WTC11 (cell line): ENCODE measurements around the gene FOXK1. TPM values are rescaled to one million over a fixed set of nuclear protein-coding genes. Genes with fewer than 3 reads are reported as not detected.

Experiments used
- ATAC-seq: fragments of 200-7000 bp; cut with Tn5 transposase; 2 replicates; pipeline ENCODE4 v1.10.0; 2021; ENCODE audit warnings: mild to moderate bottlenecking, moderate library complexity
- CTCF ChIA-PET: fragments of 300-600 bp; sonication (Branson Sonifier 250); formaldehyde crosslinking; loops from one replicate; lab custom pipeline; 2021; ENCODE audit warnings: antibody characterized with exemption; lab: Charles Lee
- POLR2A ChIA-PET: fragments of 350-600 bp; sonication (Branson Sonifier 250); formaldehyde crosslinking; loops from one replicate; lab custom pipeline; 2021; ENCODE audit warnings: antibody characterized with exemption; lab: Charles Lee
- DNase-seq: peaks from one replicate; pipeline ENCODE4 v3.0.0; 2021; ENCODE audit warnings: low spot score
- H3K27ac Mint-ChIP-seq: 2 replicates; pipeline ENCODE4 v1.8.0; 2021; ENCODE audit warnings: mixed read lengths
- H3K27me3 Mint-ChIP-seq: 2 replicates; pipeline ENCODE4 v1.8.0; 2021; ENCODE audit warnings: low read depth, mild to moderate bottlenecking, moderate library complexity, mixed read lengths
- H3K36me3 Mint-ChIP-seq: 2 replicates; pipeline ENCODE4 v1.8.0; 2021; ENCODE audit warnings: mixed read lengths
- H3K4me1 Mint-ChIP-seq: 2 replicates; pipeline ENCODE4 v1.8.0; 2022; ENCODE audit warnings: mixed read lengths
- H3K4me3 Mint-ChIP-seq: 2 replicates; pipeline ENCODE4 v1.8.0; 2021; ENCODE audit warnings: mild to moderate bottlenecking, moderate library complexity, mixed read lengths
- H3K9me3 Mint-ChIP-seq: 2 replicates; pipeline ENCODE4 v1.8.0; 2021; ENCODE audit warnings: mixed read lengths
- CBFB ChIP-seq: sonication (generic); formaldehyde crosslinking; IDR thresholded peaks from 2 replicates; pipeline ENCODE4 v1.8.1; 2022; ENCODE audit warnings: mild to moderate bottlenecking, low read depth, missing genetic modification reagents
- CREM ChIP-seq: sonication (generic); formaldehyde crosslinking; IDR thresholded peaks from 2 replicates; pipeline ENCODE4 v1.8.1; 2022; ENCODE audit warnings: mild to moderate bottlenecking, missing genetic modification reagents, moderate library complexity
- GTF2I ChIP-seq: fragments of 250-450 bp; sonication (Bioruptor Pico); conservative IDR thresholded peaks from 2 replicates; pipeline ENCODE4 v1.4.0; 2021; ENCODE audit warnings: mild to moderate bottlenecking
- HMGA2 ChIP-seq: fragments of 250-450 bp; sonication (Bioruptor Pico); IDR thresholded peaks from 2 replicates; pipeline ENCODE4 v1.4.0; 2021; ENCODE audit warnings: mild to moderate bottlenecking, moderate library complexity
- KAT7 ChIP-seq: sonication (generic); formaldehyde crosslinking; IDR thresholded peaks from 2 replicates; pipeline ENCODE4 v1.8.1; 2023; ENCODE audit warnings: missing genetic modification reagents, mild to moderate bottlenecking, borderline replicate concordance
- NFYB ChIP-seq: sonication (generic); formaldehyde crosslinking; conservative IDR thresholded peaks from 2 replicates; pipeline ENCODE4 v1.8.0; 2022; ENCODE audit warnings: low read depth, missing genetic modification reagents
- NR1H2 ChIP-seq: sonication (generic); formaldehyde crosslinking; IDR thresholded peaks from 2 replicates; pipeline ENCODE4 v1.9.0; 2021; ENCODE audit warnings: mild to moderate bottlenecking, moderate library complexity, missing genetic modification reagents
- NR2C2 ChIP-seq: sonication (generic); formaldehyde crosslinking; IDR thresholded peaks from 2 replicates; pipeline ENCODE4 v1.8.0; 2022; ENCODE audit warnings: mild to moderate bottlenecking, missing genetic modification reagents
- NR3C1 ChIP-seq: sonication (generic); formaldehyde crosslinking; conservative IDR thresholded peaks from 2 replicates; pipeline ENCODE4 v1.8.1; 2023; ENCODE audit warnings: low read depth, mild to moderate bottlenecking, missing genetic modification reagents
- TP53 ChIP-seq: sonication (generic); formaldehyde crosslinking; IDR thresholded peaks from 2 replicates; pipeline ENCODE4 v1.8.1; 2023; ENCODE audit warnings: mild to moderate bottlenecking, missing genetic modification reagents
- ZNF121 ChIP-seq: sonication (generic); formaldehyde crosslinking; IDR thresholded peaks from 2 replicates; pipeline ENCODE4 v1.8.0; 2023; ENCODE audit warnings: missing genetic modification reagents
- ZNF232 ChIP-seq: sonication (generic); formaldehyde crosslinking; IDR thresholded peaks from 2 replicates; pipeline ENCODE4 v1.8.0; 2022; ENCODE audit warnings: mild to moderate bottlenecking, missing genetic modification reagents
- ZNF263 ChIP-seq: sonication (generic); formaldehyde crosslinking; IDR thresholded peaks from 2 replicates; pipeline ENCODE4 v1.8.1; 2022; ENCODE audit warnings: low read depth, mild to moderate bottlenecking, moderate library complexity, missing genetic modification reagents
- ZNF317 ChIP-seq: sonication (generic); formaldehyde crosslinking; IDR thresholded peaks from 2 replicates; pipeline ENCODE4 v1.8.1; 2023; ENCODE audit warnings: low read depth, mild to moderate bottlenecking, moderate library complexity, missing genetic modification reagents, borderline replicate concordance
- ZNF416 ChIP-seq: fragments of 250-450 bp; sonication (Bioruptor Pico); IDR thresholded peaks from 2 replicates; pipeline ENCODE4 v1.9.0; 2021; ENCODE audit warnings: mild to moderate bottlenecking, inconsistent platforms
- ZSCAN18 ChIP-seq: fragments of 250-450 bp; sonication (Bioruptor Pico); IDR thresholded peaks from 2 replicates; pipeline ENCODE4 v2.1.2; 2022; ENCODE audit warnings: mild to moderate bottlenecking, moderate library complexity
- total RNA-seq: library from RNA; stranded (reverse); gene quantifications from 3 replicates; pipeline ENCODE4 v1.2.3, GENCODE V29; 2021
- TF ChIP-seq, protein P1 (sequence below): fragments of 200-600 bp; IDR thresholded peaks from 2 replicates; pipeline ENCODE4 v1.8.0; 2022; ENCODE audit warnings: antibody characterized with exemption
- TF ChIP-seq, protein P2 (sequence below): sonication (generic); formaldehyde crosslinking; IDR thresholded peaks from 2 replicates; pipeline ENCODE4 v1.8.1; 2023; ENCODE audit warnings: mild to moderate bottlenecking, missing genetic modification reagents
- TF ChIP-seq, protein P3 (sequence below): sonication (generic); formaldehyde crosslinking; conservative IDR thresholded peaks from 2 replicates; pipeline ENCODE4 v1.8.1; 2022; ENCODE audit warnings: mild to moderate bottlenecking, missing genetic modification reagents
- TF ChIP-seq, protein P4 (sequence below): sonication (generic); formaldehyde crosslinking; IDR thresholded peaks from 2 replicates; pipeline ENCODE4 v1.8.1; 2022; ENCODE audit warnings: missing genetic modification reagents, borderline replicate concordance

FOXK1 gene
- total RNA-seq, 1 experiment from 2014 or later: 21.9 TPM

GRCh38 chr7:4699841-4700240 is 17.7 kb downstream of the FOXK1 start:
- no peak overlapping the region for H3K27ac Mint-ChIP-seq
- DNase-seq (no peak), ATAC-seq (no peak)
- no peak overlapping the region for H3K4me3 Mint-ChIP-seq
- H3K9me3 Mint-ChIP-seq: no peaks in the 10 kb centered on the region
- POLR2A ChIA-PET: interaction anchor here (1.0 kb wide), 1 partner anchor 20 kb away, joined by 3 read pairs; no protein-coding TSS in a partner anchor
- CTCF ChIA-PET: interaction anchor here (0.7 kb wide), 1 partner anchor 40 kb away, joined by 3 read pairs; no protein-coding TSS in a partner anchor
- TF ChIP-seq CBFB (CRISPR knock-in tag) (no peak), ZNF121 (CRISPR knock-in tag) (no peak), NR3C1 (CRISPR knock-in tag) (no peak), GTF2I (CRISPR knock-in tag) (no peak), HMGA2 (no peak), TP53 (no peak), KAT7 (CRISPR knock-in tag) (no peak), ZNF416 (CRISPR knock-in tag) (no peak), ZNF263 (CRISPR knock-in tag) (no peak), ZSCAN18 (no peak), NFYB (no peak), ZNF317 (CRISPR knock-in tag) (no peak)
- TF ChIP-seq, protein P1, sequence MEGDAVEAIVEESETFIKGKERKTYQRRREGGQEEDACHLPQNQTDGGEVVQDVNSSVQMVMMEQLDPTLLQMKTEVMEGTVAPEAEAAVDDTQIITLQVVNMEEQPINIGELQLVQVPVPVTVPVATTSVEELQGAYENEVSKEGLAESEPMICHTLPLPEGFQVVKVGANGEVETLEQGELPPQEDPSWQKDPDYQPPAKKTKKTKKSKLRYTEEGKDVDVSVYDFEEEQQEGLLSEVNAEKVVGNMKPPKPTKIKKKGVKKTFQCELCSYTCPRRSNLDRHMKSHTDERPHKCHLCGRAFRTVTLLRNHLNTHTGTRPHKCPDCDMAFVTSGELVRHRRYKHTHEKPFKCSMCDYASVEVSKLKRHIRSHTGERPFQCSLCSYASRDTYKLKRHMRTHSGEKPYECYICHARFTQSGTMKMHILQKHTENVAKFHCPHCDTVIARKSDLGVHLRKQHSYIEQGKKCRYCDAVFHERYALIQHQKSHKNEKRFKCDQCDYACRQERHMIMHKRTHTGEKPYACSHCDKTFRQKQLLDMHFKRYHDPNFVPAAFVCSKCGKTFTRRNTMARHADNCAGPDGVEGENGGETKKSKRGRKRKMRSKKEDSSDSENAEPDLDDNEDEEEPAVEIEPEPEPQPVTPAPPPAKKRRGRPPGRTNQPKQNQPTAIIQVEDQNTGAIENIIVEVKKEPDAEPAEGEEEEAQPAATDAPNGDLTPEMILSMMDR: no peak
- TF ChIP-seq, protein P2, sequence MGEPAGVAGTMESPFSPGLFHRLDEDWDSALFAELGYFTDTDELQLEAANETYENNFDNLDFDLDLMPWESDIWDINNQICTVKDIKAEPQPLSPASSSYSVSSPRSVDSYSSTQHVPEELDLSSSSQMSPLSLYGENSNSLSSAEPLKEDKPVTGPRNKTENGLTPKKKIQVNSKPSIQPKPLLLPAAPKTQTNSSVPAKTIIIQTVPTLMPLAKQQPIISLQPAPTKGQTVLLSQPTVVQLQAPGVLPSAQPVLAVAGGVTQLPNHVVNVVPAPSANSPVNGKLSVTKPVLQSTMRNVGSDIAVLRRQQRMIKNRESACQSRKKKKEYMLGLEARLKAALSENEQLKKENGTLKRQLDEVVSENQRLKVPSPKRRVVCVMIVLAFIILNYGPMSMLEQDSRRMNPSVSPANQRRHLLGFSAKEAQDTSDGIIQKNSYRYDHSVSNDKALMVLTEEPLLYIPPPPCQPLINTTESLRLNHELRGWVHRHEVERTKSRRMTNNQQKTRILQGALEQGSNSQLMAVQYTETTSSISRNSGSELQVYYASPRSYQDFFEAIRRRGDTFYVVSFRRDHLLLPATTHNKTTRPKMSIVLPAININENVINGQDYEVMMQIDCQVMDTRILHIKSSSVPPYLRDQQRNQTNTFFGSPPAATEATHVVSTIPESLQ (CRISPR knock-in tag): no peak
- TF ChIP-seq, protein P3, sequence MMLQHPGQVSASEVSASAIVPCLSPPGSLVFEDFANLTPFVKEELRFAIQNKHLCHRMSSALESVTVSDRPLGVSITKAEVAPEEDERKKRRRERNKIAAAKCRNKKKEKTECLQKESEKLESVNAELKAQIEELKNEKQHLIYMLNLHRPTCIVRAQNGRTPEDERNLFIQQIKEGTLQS (CRISPR knock-in tag): no peak
- H3K4me1 Mint-ChIP-seq: peaks cover 17% of the 10 kb centered on the region
- no peaks in the 10 kb centered on the region for H3K36me3 Mint-ChIP-seq
- peaks cover 40% of the 10 kb centered on the region for H3K27me3 Mint-ChIP-seq

GRCh38 chr7:4700577-4701235 is 18.6 kb downstream of the FOXK1 start:
- no peak overlapping the region for H3K4me3 Mint-ChIP-seq
- ChIA-PET POLR2A (no interaction called here), CTCF (interaction anchor here (1.0 kb wide), 2 partner anchors 24 to 92 kb away, joined by 4 to 5 read pairs; no protein-coding TSS in a partner anchor)
- H3K9me3 Mint-ChIP-seq: no peaks in the 10 kb centered on the region
- peaks cover 49% of the 10 kb centered on the region for H3K27me3 Mint-ChIP-seq
- no peak overlapping the region for H3K27ac Mint-ChIP-seq
- H3K4me1 Mint-ChIP-seq: peaks cover 23% of the 10 kb centered on the region
- TF ChIP-seq NR2C2 (CRISPR knock-in tag) (no peak), ZNF121 (CRISPR knock-in tag) (peak; percentile 76)
- ATAC-seq (peak; percentile 64), DNase-seq (peak; percentile 35)
- no peaks in the 10 kb centered on the region for H3K36me3 Mint-ChIP-seq

DNA sequence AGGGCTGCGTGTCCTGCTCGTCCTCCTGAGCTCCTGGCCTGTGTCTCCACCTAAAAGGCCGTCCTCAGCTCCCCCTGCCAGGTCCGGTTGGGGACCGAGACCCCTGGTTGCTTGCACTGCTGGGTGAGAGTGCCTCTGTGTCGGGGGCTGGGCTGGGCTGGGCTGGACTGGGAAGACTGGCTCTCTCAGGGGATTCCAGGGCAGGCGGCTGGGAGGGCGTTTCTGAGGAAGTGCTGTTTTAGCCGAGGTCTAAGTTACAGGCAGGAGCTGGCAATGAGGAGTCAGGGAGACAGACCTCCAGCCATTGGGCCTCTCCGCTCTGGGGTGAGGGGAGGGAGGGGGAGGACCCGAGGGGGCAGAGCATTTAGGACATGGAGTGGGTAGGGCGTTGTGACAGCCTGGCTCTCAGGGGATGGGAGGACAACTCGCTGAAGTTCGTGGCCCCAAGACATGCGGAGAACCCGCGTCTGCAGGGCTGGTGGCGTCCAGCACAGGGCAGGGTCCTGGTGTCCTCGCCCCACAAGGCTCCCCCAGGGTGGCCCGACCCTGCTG is 20.9 kb downstream of the FOXK1 start:
- Mint-ChIP-seq H3K9me3 (no peaks in the 10 kb centered on the region), H3K4me3 (0 out of 2 replicates have a peak overlapping the region, but pooled peaks have one; percentile 3), H3K4me1 (peaks cover 42% of the 10 kb centered on the region), H3K36me3 (no peaks in the 10 kb centered on the region), H3K27ac (no peak overlapping the region), H3K27me3 (peaks cover 70% of the 10 kb centered on the region)
- ChIA-PET CTCF (no interaction called here), POLR2A (no interaction called here)
- ATAC-seq (peak; percentile 15), DNase-seq (peak; percentile 32)
- TF ChIP-seq NR3C1 (CRISPR knock-in tag): no peak
- no peak for TF ChIP-seq CREM
- TF ChIP-seq NR1H2 (CRISPR knock-in tag): no peak
- no peak for TF ChIP-seq ZNF232
- no peak for TF ChIP-seq ZSCAN18
- TF ChIP-seq HMGA2: no peak
- TF ChIP-seq, protein P4, sequence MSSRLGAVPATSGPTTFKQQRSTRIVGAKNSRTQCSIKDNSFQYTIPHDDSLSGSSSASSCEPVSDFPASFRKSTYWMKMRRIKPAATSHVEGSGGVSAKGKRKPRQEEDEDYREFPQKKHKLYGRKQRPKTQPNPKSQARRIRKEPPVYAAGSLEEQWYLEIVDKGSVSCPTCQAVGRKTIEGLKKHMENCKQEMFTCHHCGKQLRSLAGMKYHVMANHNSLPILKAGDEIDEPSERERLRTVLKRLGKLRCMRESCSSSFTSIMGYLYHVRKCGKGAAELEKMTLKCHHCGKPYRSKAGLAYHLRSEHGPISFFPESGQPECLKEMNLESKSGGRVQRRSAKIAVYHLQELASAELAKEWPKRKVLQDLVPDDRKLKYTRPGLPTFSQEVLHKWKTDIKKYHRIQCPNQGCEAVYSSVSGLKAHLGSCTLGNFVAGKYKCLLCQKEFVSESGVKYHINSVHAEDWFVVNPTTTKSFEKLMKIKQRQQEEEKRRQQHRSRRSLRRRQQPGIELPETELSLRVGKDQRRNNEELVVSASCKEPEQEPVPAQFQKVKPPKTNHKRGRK: no peak
- TF ChIP-seq, protein P1: no peak
